WTC11 (cell line): Measurements from ENCODE around the gene ARID1A. TPM values are rescaled to one million over a fixed set of nuclear protein-coding genes. Genes with fewer than 3 reads are reported as not detected.

Source experiments
- ATAC-seq: fragments of 200-7000 bp; cut with Tn5 transposase; 2 replicates; pipeline ENCODE4 v1.10.0; 2021; ENCODE audit warnings: mild to moderate bottlenecking, moderate library complexity
- CTCF ChIA-PET: fragments of 300-600 bp; sonication (Branson Sonifier 250); formaldehyde crosslinking; loops from one replicate; lab custom pipeline; 2021; ENCODE audit warnings: antibody characterized with exemption; lab: Charles Lee
- POLR2A ChIA-PET: fragments of 350-600 bp; sonication (Branson Sonifier 250); formaldehyde crosslinking; loops from one replicate; lab custom pipeline; 2021; ENCODE audit warnings: antibody characterized with exemption; lab: Charles Lee
- DNase-seq: peaks from one replicate; pipeline ENCODE4 v3.0.0; 2021; ENCODE audit warnings: low spot score
- H3K27ac Mint-ChIP-seq: 2 replicates; pipeline ENCODE4 v1.8.0; 2021; ENCODE audit warnings: mixed read lengths
- H3K27me3 Mint-ChIP-seq: 2 replicates; pipeline ENCODE4 v1.8.0; 2021; ENCODE audit warnings: low read depth, mild to moderate bottlenecking, moderate library complexity, mixed read lengths
- H3K36me3 Mint-ChIP-seq: 2 replicates; pipeline ENCODE4 v1.8.0; 2021; ENCODE audit warnings: mixed read lengths
- H3K4me1 Mint-ChIP-seq: 2 replicates; pipeline ENCODE4 v1.8.0; 2022; ENCODE audit warnings: mixed read lengths
- H3K4me3 Mint-ChIP-seq: 2 replicates; pipeline ENCODE4 v1.8.0; 2021; ENCODE audit warnings: mild to moderate bottlenecking, moderate library complexity, mixed read lengths
- H3K9me3 Mint-ChIP-seq: 2 replicates; pipeline ENCODE4 v1.8.0; 2021; ENCODE audit warnings: mixed read lengths
- CBFB ChIP-seq: sonication (generic); formaldehyde crosslinking; IDR thresholded peaks from 2 replicates; pipeline ENCODE4 v1.8.1; 2022; ENCODE audit warnings: mild to moderate bottlenecking, low read depth, missing genetic modification reagents
- CREM ChIP-seq: sonication (generic); formaldehyde crosslinking; IDR thresholded peaks from 2 replicates; pipeline ENCODE4 v1.8.1; 2022; ENCODE audit warnings: mild to moderate bottlenecking, missing genetic modification reagents, moderate library complexity
- ELF4 ChIP-seq: sonication (generic); formaldehyde crosslinking; IDR thresholded peaks from 2 replicates; pipeline ENCODE4 v1.8.1; 2022; ENCODE audit warnings: low read depth, mild to moderate bottlenecking, moderate library complexity, missing genetic modification reagents
- MXD4 ChIP-seq: fragments of 250-450 bp; sonication (Bioruptor Pico); IDR thresholded peaks from 2 replicates; pipeline ENCODE4 v1.8.0; 2021; ENCODE audit warnings: mild to moderate bottlenecking, moderate library complexity, borderline replicate concordance
- NFYB ChIP-seq: sonication (generic); formaldehyde crosslinking; conservative IDR thresholded peaks from 2 replicates; pipeline ENCODE4 v1.8.0; 2022; ENCODE audit warnings: low read depth, missing genetic modification reagents
- NR2C2 ChIP-seq: sonication (generic); formaldehyde crosslinking; IDR thresholded peaks from 2 replicates; pipeline ENCODE4 v1.8.0; 2022; ENCODE audit warnings: mild to moderate bottlenecking, missing genetic modification reagents
- NR3C1 ChIP-seq: sonication (generic); formaldehyde crosslinking; conservative IDR thresholded peaks from 2 replicates; pipeline ENCODE4 v1.8.1; 2023; ENCODE audit warnings: low read depth, mild to moderate bottlenecking, missing genetic modification reagents
- OVOL2 ChIP-seq: fragments of 250-450 bp; sonication (Bioruptor Pico); IDR thresholded peaks from 2 replicates; pipeline ENCODE4 v1.9.0; 2021; ENCODE audit warnings: mild to moderate bottlenecking, borderline replicate concordance
- SMAD3 ChIP-seq: sonication (generic); formaldehyde crosslinking; IDR thresholded peaks from 2 replicates; pipeline ENCODE4 v1.8.0; 2022; ENCODE audit warnings: missing genetic modification reagents, mild to moderate bottlenecking, borderline replicate concordance
- SMAD4 ChIP-seq: sonication (generic); formaldehyde crosslinking; IDR thresholded peaks from 2 replicates; pipeline ENCODE4 v1.8.0; 2022; ENCODE audit warnings: mild to moderate bottlenecking, missing genetic modification reagents
- TCF7 ChIP-seq: sonication (generic); formaldehyde crosslinking; IDR thresholded peaks from 2 replicates; pipeline ENCODE4 v1.8.0; 2022; ENCODE audit warnings: mild to moderate bottlenecking, low read depth, missing genetic modification reagents, moderate library complexity
- ZNF232 ChIP-seq: sonication (generic); formaldehyde crosslinking; IDR thresholded peaks from 2 replicates; pipeline ENCODE4 v1.8.0; 2022; ENCODE audit warnings: mild to moderate bottlenecking, missing genetic modification reagents
- ZNF317 ChIP-seq: sonication (generic); formaldehyde crosslinking; IDR thresholded peaks from 2 replicates; pipeline ENCODE4 v1.8.1; 2023; ENCODE audit warnings: low read depth, mild to moderate bottlenecking, moderate library complexity, missing genetic modification reagents, borderline replicate concordance
- total RNA-seq: library from RNA; stranded (reverse); gene quantifications from 3 replicates; pipeline ENCODE4 v1.2.3, GENCODE V29; 2021
- TF ChIP-seq, protein P1 (sequence below): sonication (generic); formaldehyde crosslinking; IDR thresholded peaks from 2 replicates; pipeline ENCODE4 v1.8.1; 2023; ENCODE audit warnings: mild to moderate bottlenecking, moderate library complexity, missing genetic modification reagents
- TF ChIP-seq, protein P2 (sequence below): fragments of 200-600 bp; IDR thresholded peaks from 2 replicates; pipeline ENCODE4 v1.8.0; 2022; ENCODE audit warnings: antibody characterized with exemption
- TF ChIP-seq, protein P3 (sequence below): sonication (generic); formaldehyde crosslinking; IDR thresholded peaks from 2 replicates; pipeline ENCODE4 v1.8.1; 2022; ENCODE audit warnings: missing genetic modification reagents, borderline replicate concordance
- TF ChIP-seq, protein P4 (sequence below): sonication (generic); formaldehyde crosslinking; IDR thresholded peaks from 2 replicates; pipeline ENCODE4 v1.8.1; 2022; ENCODE audit warnings: low read depth, mild to moderate bottlenecking, moderate library complexity, missing genetic modification reagents, borderline replicate concordance
- TF ChIP-seq, protein P5 (sequence below): fragments of 250-450 bp; sonication (Bioruptor Pico); IDR thresholded peaks from 2 replicates; pipeline ENCODE4 v1.9.0; 2021; ENCODE audit warnings: mild to moderate bottlenecking, borderline replicate concordance
- TF ChIP-seq, protein P6 (sequence below): fragments of 250-450 bp; sonication (Bioruptor Pico); IDR thresholded peaks from 2 replicates; pipeline ENCODE4 v2.1.2; 2022; ENCODE audit warnings: mild to moderate bottlenecking, moderate library complexity
- TF ChIP-seq, protein P7 (sequence below): sonication (generic); formaldehyde crosslinking; IDR thresholded peaks from 2 replicates; pipeline ENCODE4 v1.8.0; 2023; ENCODE audit warnings: missing genetic modification reagents
- TF ChIP-seq, protein P8 (sequence below): fragments of 250-450 bp; sonication (Bioruptor Pico); IDR thresholded peaks from 2 replicates; pipeline ENCODE4 v1.9.0; 2021; ENCODE audit warnings: moderate library complexity, mild to moderate bottlenecking, inconsistent platforms, borderline replicate concordance

The ARID1A gene
- total RNA-seq, 1 experiment from 2014 or later, result 98.0 TPM

DNA sequence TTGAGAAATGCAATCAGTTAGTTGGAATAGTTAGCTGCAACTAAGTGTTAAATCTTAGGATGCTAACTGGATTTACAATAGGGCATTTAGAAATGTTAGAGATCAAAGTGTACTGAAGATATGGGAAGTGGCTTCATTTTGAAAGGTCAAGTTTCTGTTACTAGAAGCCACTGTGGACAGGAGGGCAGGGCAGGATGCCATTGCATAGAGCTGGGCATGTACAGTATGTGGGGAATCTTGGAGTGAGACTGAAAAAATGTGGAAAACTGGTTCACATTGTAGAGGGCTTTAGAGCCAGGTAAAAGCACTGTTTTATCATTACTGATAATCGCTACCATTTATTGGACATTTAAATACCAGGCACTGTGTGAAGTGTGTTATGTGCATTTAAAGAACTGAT is 31.0 kb downstream of the ARID1A start:
- Mint-ChIP-seq H3K4me3 (no peak overlapping the region), H3K9me3 (no peaks in the 10 kb centered on the region), H3K36me3 (peaks cover 17% of the 10 kb centered on the region), H3K4me1 (peaks cover 70% of the 10 kb centered on the region), H3K27me3 (no peaks in the 10 kb centered on the region), H3K27ac (peak overlapping the region; percentile 16; the same call in 1 of the 2 replicates)
- ChIA-PET CTCF (interaction anchor here (0.9 to 1.0 kb wide), 2 partner anchors 50 to 129 kb away, joined by 3 read pairs; no protein-coding TSS in a partner anchor), POLR2A (interaction anchor here (0.6 kb wide), 1 partner anchor 121 kb away, joined by 10 read pairs; no protein-coding TSS in a partner anchor)
- DNase-seq (no peak), ATAC-seq (no peak)
- TF ChIP-seq SMAD3 (no peak), SMAD4 (no peak), NFYB (CRISPR knock-in tag) (no peak), ZNF317 (CRISPR knock-in tag) (no peak)
- TF ChIP-seq, protein P1, sequence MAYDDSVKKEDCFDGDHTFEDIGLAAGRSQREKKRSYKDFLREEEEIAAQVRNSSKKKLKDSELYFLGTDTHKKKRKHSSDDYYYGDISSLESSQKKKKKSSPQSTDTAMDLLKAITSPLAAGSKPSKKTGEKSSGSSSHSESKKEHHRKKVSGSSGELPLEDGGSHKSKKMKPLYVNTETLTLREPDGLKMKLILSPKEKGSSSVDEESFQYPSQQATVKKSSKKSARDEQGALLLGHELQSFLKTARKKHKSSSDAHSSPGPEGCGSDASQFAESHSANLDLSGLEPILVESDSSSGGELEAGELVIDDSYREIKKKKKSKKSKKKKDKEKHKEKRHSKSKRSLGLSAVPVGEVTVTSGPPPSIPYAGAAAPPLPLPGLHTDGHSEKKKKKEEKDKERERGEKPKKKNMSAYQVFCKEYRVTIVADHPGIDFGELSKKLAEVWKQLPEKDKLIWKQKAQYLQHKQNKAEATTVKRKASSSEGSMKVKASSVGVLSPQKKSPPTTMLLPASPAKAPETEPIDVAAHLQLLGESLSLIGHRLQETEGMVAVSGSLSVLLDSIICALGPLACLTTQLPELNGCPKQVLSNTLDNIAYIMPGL (CRISPR knock-in tag), result no peak

DNA sequence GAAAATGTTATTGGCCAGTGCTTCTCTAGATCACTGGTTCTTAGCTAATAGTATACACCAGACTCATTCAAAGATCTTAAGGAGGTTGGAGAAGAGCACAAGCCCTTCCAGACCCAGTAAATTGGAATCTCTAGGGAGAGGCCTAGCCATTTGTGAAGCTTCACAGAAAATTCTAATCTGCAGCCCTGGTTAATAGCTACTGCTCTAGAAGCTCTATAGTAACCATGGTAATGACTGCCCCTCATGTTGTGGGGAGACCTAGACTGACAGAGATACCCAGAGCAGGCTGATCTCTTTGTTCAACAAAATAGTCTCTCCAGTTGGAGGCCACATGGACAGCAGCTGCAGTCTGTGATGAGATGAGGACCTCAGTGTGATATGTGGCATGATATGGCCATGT is 31.7 kb downstream of the ARID1A start:
- no peak for ATAC-seq
- H3K9me3 Mint-ChIP-seq, result no peaks in the 10 kb centered on the region
- ChIA-PET CTCF (interaction anchor here (0.9 to 1.7 kb wide), 4 partner anchors 50 to 130 kb away, joined by 3 to 6 read pairs (median 4); no protein-coding TSS in a partner anchor), POLR2A (interaction anchor here (1.1 kb wide), 1 partner anchor 9 kb away, joined by 4 read pairs; no protein-coding TSS in a partner anchor)
- TF ChIP-seq ELF4 (CRISPR knock-in tag) (no peak), MXD4 (CRISPR knock-in tag) (no peak), TCF7 (no peak), CBFB (no peak), ZNF232 (no peak), NFYB (CRISPR knock-in tag) (no peak), CREM (CRISPR knock-in tag) (no peak), NR3C1 (CRISPR knock-in tag) (no peak), OVOL2 (CRISPR knock-in tag) (no peak), NR2C2 (no peak)
- TF ChIP-seq, protein P2, sequence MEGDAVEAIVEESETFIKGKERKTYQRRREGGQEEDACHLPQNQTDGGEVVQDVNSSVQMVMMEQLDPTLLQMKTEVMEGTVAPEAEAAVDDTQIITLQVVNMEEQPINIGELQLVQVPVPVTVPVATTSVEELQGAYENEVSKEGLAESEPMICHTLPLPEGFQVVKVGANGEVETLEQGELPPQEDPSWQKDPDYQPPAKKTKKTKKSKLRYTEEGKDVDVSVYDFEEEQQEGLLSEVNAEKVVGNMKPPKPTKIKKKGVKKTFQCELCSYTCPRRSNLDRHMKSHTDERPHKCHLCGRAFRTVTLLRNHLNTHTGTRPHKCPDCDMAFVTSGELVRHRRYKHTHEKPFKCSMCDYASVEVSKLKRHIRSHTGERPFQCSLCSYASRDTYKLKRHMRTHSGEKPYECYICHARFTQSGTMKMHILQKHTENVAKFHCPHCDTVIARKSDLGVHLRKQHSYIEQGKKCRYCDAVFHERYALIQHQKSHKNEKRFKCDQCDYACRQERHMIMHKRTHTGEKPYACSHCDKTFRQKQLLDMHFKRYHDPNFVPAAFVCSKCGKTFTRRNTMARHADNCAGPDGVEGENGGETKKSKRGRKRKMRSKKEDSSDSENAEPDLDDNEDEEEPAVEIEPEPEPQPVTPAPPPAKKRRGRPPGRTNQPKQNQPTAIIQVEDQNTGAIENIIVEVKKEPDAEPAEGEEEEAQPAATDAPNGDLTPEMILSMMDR, result no peak
- TF ChIP-seq, protein P3, sequence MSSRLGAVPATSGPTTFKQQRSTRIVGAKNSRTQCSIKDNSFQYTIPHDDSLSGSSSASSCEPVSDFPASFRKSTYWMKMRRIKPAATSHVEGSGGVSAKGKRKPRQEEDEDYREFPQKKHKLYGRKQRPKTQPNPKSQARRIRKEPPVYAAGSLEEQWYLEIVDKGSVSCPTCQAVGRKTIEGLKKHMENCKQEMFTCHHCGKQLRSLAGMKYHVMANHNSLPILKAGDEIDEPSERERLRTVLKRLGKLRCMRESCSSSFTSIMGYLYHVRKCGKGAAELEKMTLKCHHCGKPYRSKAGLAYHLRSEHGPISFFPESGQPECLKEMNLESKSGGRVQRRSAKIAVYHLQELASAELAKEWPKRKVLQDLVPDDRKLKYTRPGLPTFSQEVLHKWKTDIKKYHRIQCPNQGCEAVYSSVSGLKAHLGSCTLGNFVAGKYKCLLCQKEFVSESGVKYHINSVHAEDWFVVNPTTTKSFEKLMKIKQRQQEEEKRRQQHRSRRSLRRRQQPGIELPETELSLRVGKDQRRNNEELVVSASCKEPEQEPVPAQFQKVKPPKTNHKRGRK (CRISPR knock-in tag), result no peak
- TF ChIP-seq, protein P4, sequence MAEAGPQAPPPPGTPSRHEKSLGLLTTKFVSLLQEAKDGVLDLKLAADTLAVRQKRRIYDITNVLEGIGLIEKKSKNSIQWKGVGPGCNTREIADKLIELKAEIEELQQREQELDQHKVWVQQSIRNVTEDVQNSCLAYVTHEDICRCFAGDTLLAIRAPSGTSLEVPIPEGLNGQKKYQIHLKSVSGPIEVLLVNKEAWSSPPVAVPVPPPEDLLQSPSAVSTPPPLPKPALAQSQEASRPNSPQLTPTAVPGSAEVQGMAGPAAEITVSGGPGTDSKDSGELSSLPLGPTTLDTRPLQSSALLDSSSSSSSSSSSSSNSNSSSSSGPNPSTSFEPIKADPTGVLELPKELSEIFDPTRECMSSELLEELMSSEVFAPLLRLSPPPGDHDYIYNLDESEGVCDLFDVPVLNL (CRISPR knock-in tag), result no peak
- TF ChIP-seq, protein P5, sequence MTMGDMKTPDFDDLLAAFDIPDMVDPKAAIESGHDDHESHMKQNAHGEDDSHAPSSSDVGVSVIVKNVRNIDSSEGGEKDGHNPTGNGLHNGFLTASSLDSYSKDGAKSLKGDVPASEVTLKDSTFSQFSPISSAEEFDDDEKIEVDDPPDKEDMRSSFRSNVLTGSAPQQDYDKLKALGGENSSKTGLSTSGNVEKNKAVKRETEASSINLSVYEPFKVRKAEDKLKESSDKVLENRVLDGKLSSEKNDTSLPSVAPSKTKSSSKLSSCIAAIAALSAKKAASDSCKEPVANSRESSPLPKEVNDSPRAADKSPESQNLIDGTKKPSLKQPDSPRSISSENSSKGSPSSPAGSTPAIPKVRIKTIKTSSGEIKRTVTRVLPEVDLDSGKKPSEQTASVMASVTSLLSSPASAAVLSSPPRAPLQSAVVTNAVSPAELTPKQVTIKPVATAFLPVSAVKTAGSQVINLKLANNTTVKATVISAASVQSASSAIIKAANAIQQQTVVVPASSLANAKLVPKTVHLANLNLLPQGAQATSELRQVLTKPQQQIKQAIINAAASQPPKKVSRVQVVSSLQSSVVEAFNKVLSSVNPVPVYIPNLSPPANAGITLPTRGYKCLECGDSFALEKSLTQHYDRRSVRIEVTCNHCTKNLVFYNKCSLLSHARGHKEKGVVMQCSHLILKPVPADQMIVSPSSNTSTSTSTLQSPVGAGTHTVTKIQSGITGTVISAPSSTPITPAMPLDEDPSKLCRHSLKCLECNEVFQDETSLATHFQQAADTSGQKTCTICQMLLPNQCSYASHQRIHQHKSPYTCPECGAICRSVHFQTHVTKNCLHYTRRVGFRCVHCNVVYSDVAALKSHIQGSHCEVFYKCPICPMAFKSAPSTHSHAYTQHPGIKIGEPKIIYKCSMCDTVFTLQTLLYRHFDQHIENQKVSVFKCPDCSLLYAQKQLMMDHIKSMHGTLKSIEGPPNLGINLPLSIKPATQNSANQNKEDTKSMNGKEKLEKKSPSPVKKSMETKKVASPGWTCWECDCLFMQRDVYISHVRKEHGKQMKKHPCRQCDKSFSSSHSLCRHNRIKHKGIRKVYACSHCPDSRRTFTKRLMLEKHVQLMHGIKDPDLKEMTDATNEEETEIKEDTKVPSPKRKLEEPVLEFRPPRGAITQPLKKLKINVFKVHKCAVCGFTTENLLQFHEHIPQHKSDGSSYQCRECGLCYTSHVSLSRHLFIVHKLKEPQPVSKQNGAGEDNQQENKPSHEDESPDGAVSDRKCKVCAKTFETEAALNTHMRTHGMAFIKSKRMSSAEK (CRISPR knock-in tag), result no peak
- TF ChIP-seq, protein P6, sequence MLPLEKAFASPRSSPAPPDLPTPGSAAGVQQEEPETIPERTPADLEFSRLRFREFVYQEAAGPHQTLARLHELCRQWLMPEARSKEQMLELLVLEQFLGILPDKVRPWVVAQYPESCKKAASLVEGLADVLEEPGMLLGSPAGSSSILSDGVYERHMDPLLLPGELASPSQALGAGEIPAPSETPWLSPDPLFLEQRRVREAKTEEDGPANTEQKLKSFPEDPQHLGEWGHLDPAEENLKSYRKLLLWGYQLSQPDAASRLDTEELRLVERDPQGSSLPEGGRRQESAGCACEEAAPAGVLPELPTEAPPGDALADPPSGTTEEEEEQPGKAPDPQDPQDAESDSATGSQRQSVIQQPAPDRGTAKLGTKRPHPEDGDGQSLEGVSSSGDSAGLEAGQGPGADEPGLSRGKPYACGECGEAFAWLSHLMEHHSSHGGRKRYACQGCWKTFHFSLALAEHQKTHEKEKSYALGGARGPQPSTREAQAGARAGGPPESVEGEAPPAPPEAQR (CRISPR knock-in tag), result no peak
- TF ChIP-seq, protein P7, sequence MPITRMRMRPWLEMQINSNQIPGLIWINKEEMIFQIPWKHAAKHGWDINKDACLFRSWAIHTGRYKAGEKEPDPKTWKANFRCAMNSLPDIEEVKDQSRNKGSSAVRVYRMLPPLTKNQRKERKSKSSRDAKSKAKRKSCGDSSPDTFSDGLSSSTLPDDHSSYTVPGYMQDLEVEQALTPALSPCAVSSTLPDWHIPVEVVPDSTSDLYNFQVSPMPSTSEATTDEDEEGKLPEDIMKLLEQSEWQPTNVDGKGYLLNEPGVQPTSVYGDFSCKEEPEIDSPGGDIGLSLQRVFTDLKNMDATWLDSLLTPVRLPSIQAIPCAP (CRISPR knock-in tag), result no peak
- TF ChIP-seq, protein P8, sequence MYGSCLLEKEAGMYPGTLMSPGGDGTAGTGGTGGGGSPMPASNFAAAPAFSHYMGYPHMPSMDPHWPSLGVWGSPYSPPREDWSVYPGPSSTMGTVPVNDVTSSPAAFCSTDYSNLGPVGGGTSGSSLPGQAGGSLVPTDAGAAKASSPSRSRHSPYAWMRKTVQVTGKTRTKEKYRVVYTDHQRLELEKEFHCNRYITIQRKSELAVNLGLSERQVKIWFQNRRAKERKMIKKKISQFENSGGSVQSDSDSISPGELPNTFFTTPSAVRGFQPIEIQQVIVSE (CRISPR knock-in tag), result no peak
- no peak overlapping the region for H3K27ac Mint-ChIP-seq
- H3K4me3 Mint-ChIP-seq, result no peak overlapping the region
- DNase-seq, result no peak
- H3K36me3 Mint-ChIP-seq, result peaks cover 24% of the 10 kb centered on the region
- H3K4me1 Mint-ChIP-seq, result peaks cover 63% of the 10 kb centered on the region
- no peaks in the 10 kb centered on the region for H3K27me3 Mint-ChIP-seq
